Suprapubic skin (tissue), 4 donors: Measurements from ENCODE around the gene MMP3. TPM values are rescaled to one million over a fixed set of nuclear protein-coding genes. Genes with fewer than 3 reads are reported as not detected.

Experiments used
- DNase-seq, 2 donors: peaks; one replicate each; pipeline ENCODE4 v3.0.0-alpha.2; 2019; ENCODE audit warnings: low spot score in 2 of 2
- H3K27ac ChIP-seq: fragments of 200-600 bp; sonication (generic); one replicate; pipeline ENCODE4 v1.5.1; 2019
- H3K27me3 ChIP-seq: fragments of 200-600 bp; sonication (generic); one replicate; pipeline ENCODE4 v1.5.1; 2019
- H3K36me3 ChIP-seq: fragments of 200-600 bp; sonication (generic); one replicate; pipeline ENCODE4 v1.5.1; 2019
- H3K4me1 ChIP-seq: fragments of 200-600 bp; sonication (generic); one replicate; pipeline ENCODE4 v1.5.1; 2019
- H3K4me3 ChIP-seq: fragments of 200-600 bp; sonication (generic); one replicate; pipeline ENCODE4 v1.5.1; 2019; ENCODE audit warnings: mild to moderate bottlenecking
- H3K9me3 ChIP-seq: fragments of 200-600 bp; sonication (generic); one replicate; pipeline ENCODE4 v1.5.1; 2019
- EP300 ChIP-seq: sonication (generic); formaldehyde crosslinking; IDR thresholded peaks from one replicate; pipeline ENCODE4 v1.6.1; 2017; ENCODE audit warnings: antibody characterized with exemption
- POLR2A ChIP-seq, 2 donors: fragments of 450-650 bp; IDR thresholded peaks; one replicate each; pipeline ENCODE4 v1.6.1; 2017; ENCODE audit warnings: antibody characterized with exemption in 2 of 2, mild to moderate bottlenecking in 2 of 2, moderate library complexity in 2 of 2
- POLR2AphosphoS5 ChIP-seq, 3 donors: sonication (generic); formaldehyde crosslinking; IDR thresholded peaks; one replicate each; pipeline ENCODE4 v1.6.1; 2017; ENCODE audit warnings: antibody characterized with exemption in 3 of 3
- WGBS: methylation state at CpG from one replicate; pipeline ENCODE4 v1.1.5; 2018; 5-methylcytosine and 5-hydroxymethylcytosine counted together
- total RNA-seq, 4 donors: library from RNA; depleted of rRNA; stranded (reverse); fragments of >200 nt; gene quantifications; one replicate each; pipeline ENCODE4 v1.1.0, GENCODE V29; 2016
- TF ChIP-seq, protein P1 (sequence below), 2 donors: fragments of 200-600 bp in 1 of 2; fragments of 450-650 bp in 1 of 2; sonication (generic) in 1 of 2; IDR thresholded peaks; one replicate each; pipeline ENCODE4 v1.5.1; 2016 to 2019; ENCODE audit warnings: antibody characterized with exemption in 2 of 2, mild to moderate bottlenecking in 1 of 2, moderate library complexity in 1 of 2

MMP3 gene
- total RNA-seq = 10 to 100 TPM in 1 of 4 donors, 1 to 10 TPM in 3; 1.4 to 17.2 (median 4.6) TPM

DNA sequence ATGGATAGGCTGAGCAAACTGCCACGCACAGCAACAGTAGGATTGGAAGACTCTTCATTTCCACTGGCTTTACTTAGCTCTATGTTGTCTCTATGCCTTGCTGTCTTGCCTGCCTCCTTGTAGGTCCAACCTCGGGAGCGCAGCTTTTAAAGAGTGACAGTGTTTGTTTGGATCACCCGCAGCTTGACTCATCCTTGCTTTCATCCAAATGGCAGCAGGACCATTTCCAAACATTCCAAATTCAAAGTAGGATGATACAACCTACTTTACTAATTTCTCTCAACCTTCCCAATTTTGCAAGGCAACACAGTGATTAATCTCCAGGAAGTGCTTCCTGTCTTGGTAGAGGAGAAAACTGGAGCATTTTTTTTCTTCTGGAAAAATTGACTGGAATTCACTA lies at the start of gene MMP3:
TSS of gene MMP3 (minus strand) at position 121 of the 400 bp plus-strand sequence. CDS start at position 58, 63 bp downstream.
- no peak for TF ChIP-seq POLR2AphosphoS5 (IDR thresholded peaks at IDR 0.05)
- TF ChIP-seq, protein P1, sequence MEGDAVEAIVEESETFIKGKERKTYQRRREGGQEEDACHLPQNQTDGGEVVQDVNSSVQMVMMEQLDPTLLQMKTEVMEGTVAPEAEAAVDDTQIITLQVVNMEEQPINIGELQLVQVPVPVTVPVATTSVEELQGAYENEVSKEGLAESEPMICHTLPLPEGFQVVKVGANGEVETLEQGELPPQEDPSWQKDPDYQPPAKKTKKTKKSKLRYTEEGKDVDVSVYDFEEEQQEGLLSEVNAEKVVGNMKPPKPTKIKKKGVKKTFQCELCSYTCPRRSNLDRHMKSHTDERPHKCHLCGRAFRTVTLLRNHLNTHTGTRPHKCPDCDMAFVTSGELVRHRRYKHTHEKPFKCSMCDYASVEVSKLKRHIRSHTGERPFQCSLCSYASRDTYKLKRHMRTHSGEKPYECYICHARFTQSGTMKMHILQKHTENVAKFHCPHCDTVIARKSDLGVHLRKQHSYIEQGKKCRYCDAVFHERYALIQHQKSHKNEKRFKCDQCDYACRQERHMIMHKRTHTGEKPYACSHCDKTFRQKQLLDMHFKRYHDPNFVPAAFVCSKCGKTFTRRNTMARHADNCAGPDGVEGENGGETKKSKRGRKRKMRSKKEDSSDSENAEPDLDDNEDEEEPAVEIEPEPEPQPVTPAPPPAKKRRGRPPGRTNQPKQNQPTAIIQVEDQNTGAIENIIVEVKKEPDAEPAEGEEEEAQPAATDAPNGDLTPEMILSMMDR (IDR thresholded peaks at IDR 0.05) = no peak
- no peak for TF ChIP-seq EP300
- no peak for DNase-seq
- H3K4me3 ChIP-seq = no peak within 1 kb of the TSS
- no peaks in the 10 kb centered on the region for H3K36me3 ChIP-seq
- no peak within 1 kb of the TSS for H3K27ac ChIP-seq
- WGBS = 80% methylated on average over 4 of the region's 4 CpGs
- H3K27me3 ChIP-seq = peaks cover 3% of the 10 kb centered on the region
- H3K4me1 ChIP-seq = no peaks in the 10 kb centered on the region
- H3K9me3 ChIP-seq = no peaks in the 10 kb centered on the region

- TF ChIP-seq EP300 (no peak), POLR2A (IDR thresholded peaks at IDR 0.05) (no peak), POLR2AphosphoS5 (IDR thresholded peaks at IDR 0.05) (no peak)
- TF ChIP-seq, protein P1 (IDR thresholded peaks at IDR 0.05) = no peak
- H3K4me3 ChIP-seq = no peak overlapping the region
- H3K27ac ChIP-seq = no peak overlapping the region
- peaks cover 3% of the 10 kb centered on the region for H3K9me3 ChIP-seq
- H3K4me1 ChIP-seq = no peaks in the 10 kb centered on the region
- 100% methylated on average over 1 of the region's 1 CpG for WGBS
- H3K27me3 ChIP-seq = no peaks in the 10 kb centered on the region
- H3K36me3 ChIP-seq = no peaks in the 10 kb centered on the region
- no peak for DNase-seq
These were observed 48.3 kb upstream of the MMP3 start for GRCh38 chr11:102891736-102892135.

GRCh38 chr11:102886999-102887398 lies 43.6 kb upstream of the MMP3 start:
- Histone ChIP-seq H3K9me3 (no peaks in the 10 kb centered on the region), H3K36me3 (no peaks in the 10 kb centered on the region), H3K4me3 (no peak overlapping the region), H3K27ac (no peak overlapping the region), H3K27me3 (no peaks in the 10 kb centered on the region), H3K4me1 (no peaks in the 10 kb centered on the region)
- DNase-seq = no peak
- WGBS = 69% methylated on average over 6 of the region's 6 CpGs
- TF ChIP-seq, protein P1 (IDR thresholded peaks at IDR 0.05) = no peak
- TF ChIP-seq EP300 (no peak), POLR2AphosphoS5 (IDR thresholded peaks at IDR 0.05) (no peak), POLR2A (IDR thresholded peaks at IDR 0.05) (no peak)

DNA sequence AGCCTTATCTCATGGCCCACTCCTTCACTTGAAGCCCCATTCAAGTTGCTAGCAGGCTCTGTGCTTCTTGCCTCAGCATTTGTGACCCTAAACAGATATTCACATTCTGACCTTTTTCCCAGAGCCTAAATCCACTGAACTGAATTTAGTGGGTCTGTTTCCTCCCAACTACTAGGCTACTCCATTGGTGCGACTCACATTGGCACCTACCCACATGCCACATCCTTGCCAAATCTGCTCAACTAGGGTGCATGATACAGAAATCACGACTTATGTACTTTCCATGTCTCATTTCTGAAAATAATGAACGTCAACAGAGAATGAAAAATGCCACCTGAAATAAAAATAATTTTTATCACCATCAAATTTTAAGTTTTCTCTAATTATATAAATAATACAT lies 39.7 kb upstream of the MMP3 start:
- no peaks in the 10 kb centered on the region for H3K4me1 ChIP-seq
- H3K4me3 ChIP-seq = no peak overlapping the region
- no peak overlapping the region for H3K27ac ChIP-seq
- H3K27me3 ChIP-seq = no peaks in the 10 kb centered on the region
- H3K36me3 ChIP-seq = no peaks in the 10 kb centered on the region
- DNase-seq = no peak
- WGBS = 88% methylated on average over 3 of the region's 3 CpGs
- no peaks in the 10 kb centered on the region for H3K9me3 ChIP-seq
- TF ChIP-seq POLR2A (IDR thresholded peaks at IDR 0.05) (no peak), EP300 (no peak), POLR2AphosphoS5 (IDR thresholded peaks at IDR 0.05) (no peak)
- TF ChIP-seq, protein P1 (IDR thresholded peaks at IDR 0.05) = no peak

DNA sequence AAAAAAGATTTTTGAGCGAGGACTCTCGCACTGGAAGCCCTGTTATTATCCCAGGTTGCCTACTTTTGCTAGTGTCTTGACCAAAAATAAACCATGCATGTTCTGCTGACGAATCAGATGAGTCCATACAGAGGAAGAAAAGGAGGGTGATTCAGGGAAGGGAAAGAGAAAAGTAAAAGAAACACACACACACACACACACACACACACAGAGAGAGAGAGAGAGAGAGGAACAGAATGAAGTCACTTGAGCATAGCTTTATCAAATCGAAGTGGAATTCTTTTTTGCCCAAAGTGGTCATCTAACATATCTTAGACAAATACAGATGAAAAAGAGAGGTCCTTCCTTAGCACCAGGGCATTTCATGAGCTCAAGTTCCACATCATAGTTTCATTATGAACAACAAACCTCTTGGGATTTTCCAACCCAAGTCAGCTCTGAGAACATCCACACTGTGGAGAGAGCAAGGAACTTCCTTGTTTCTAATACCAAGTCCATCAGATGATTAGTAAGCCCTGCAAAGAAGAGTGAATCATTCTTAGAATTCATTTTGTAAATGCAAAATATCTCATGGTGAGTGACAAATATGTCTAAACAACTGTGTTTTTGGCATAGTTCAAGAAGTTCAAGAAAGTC lies 39.1 kb upstream of the MMP3 start:
- no peaks in the 10 kb centered on the region for H3K27me3 ChIP-seq
- H3K4me3 ChIP-seq = no peak overlapping the region
- no peaks in the 10 kb centered on the region for H3K36me3 ChIP-seq
- H3K27ac ChIP-seq = no peak overlapping the region
- DNase-seq = no peak
- H3K9me3 ChIP-seq = no peaks in the 10 kb centered on the region
- 88% methylated on average over 4 of the region's 4 CpGs for WGBS
- H3K4me1 ChIP-seq = no peaks in the 10 kb centered on the region
- TF ChIP-seq, protein P1 (IDR thresholded peaks at IDR 0.05) = no peak
- TF ChIP-seq EP300 (no peak), POLR2A (IDR thresholded peaks at IDR 0.05) (no peak)
